Astrocyte (in vitro differentiated cells and primary cell): ENCODE results near the gene GALNS. TPM values are rescaled to one million over a fixed set of nuclear protein-coding genes. Genes with fewer than 3 reads are reported as not detected.

ENCODE experiments used
- DNase-seq: peaks from one replicate; pipeline ENCODE4 v3.0.0-alpha.2; 2010; ENCODE audit warnings: low read depth
- FAIRE-seq: peaks from 2 replicates; lab custom pipeline; 2011; peaks lifted over from hg19 to GRCh38; lab: Jason Lieb, UNC
- H2AFZ ChIP-seq: 2 replicates; pipeline ENCODE4 v1.6.0; 2012; ENCODE audit warnings: low read depth, low read length, inconsistent platforms
- H3K27ac ChIP-seq: 2 replicates; pipeline ENCODE4 v1.5.1; 2011; ENCODE audit warnings: low read depth, low read length, inconsistent platforms
- H3K27me3 ChIP-seq: 2 replicates; pipeline ENCODE4 v1.6.0; 2011; ENCODE audit warnings: low read length, inconsistent platforms; ENCODE audit not compliant: insufficient read depth
- H3K36me3 ChIP-seq: 2 replicates; pipeline ENCODE4 v1.5.1; 2011; ENCODE audit warnings: low read length, inconsistent platforms; ENCODE audit not compliant: insufficient read depth
- H3K4me1 ChIP-seq: 2 replicates; pipeline ENCODE4 v1.5.1; 2011; ENCODE audit warnings: low read length, inconsistent platforms; ENCODE audit not compliant: insufficient read depth
- H3K4me2 ChIP-seq: 2 replicates; pipeline ENCODE4 v1.6.0; 2012; ENCODE audit warnings: low read length, inconsistent platforms
- H3K4me3 ChIP-seq: 2 replicates; pipeline ENCODE4 v1.5.1; 2011; ENCODE audit warnings: low read depth, mild to moderate bottlenecking, low read length, inconsistent platforms; ENCODE audit not compliant: insufficient read depth
- H3K79me2 ChIP-seq: 2 replicates; pipeline ENCODE4 v1.6.0; 2012; ENCODE audit warnings: mild to moderate bottlenecking, low read length, inconsistent platforms; ENCODE audit not compliant: insufficient read depth
- H3K9ac ChIP-seq: 2 replicates; pipeline ENCODE4 v1.6.0; 2012; ENCODE audit warnings: mild to moderate bottlenecking, low read length, inconsistent platforms
- H3K9me3 ChIP-seq: 2 replicates; pipeline ENCODE4 v1.5.1; 2012; ENCODE audit warnings: low read depth, mild to moderate bottlenecking, low read length, inconsistent platforms; ENCODE audit not compliant: insufficient read depth
- H4K20me1 ChIP-seq: 2 replicates; pipeline ENCODE4 v1.6.0; 2012; ENCODE audit warnings: low read length, inconsistent platforms; ENCODE audit not compliant: insufficient read depth
- H3K27ac Mint-ChIP-seq: one replicate; pipeline ENCODE4 v1.8.0; 2021; ENCODE audit warnings: mild to moderate bottlenecking, mixed read lengths; ENCODE audit not compliant: unreplicated experiment
- H3K27me3 Mint-ChIP-seq: one replicate; pipeline ENCODE4 v1.8.0; 2021; ENCODE audit warnings: low read depth, mixed read lengths; ENCODE audit not compliant: unreplicated experiment
- H3K36me3 Mint-ChIP-seq: one replicate; pipeline ENCODE4 v1.8.0; 2021; ENCODE audit warnings: low read depth, mixed read lengths; ENCODE audit not compliant: unreplicated experiment
- H3K4me1 Mint-ChIP-seq: one replicate; pipeline ENCODE4 v1.8.0; 2021; ENCODE audit warnings: low read depth, mixed read lengths; ENCODE audit not compliant: unreplicated experiment
- H3K4me3 Mint-ChIP-seq: one replicate; pipeline ENCODE4 v1.8.0; 2021; ENCODE audit warnings: mild to moderate bottlenecking, moderate library complexity, mixed read lengths; ENCODE audit not compliant: unreplicated experiment
- H3K9me3 Mint-ChIP-seq: one replicate; pipeline ENCODE4 v1.8.0; 2021; ENCODE audit warnings: mild to moderate bottlenecking, mixed read lengths; ENCODE audit not compliant: unreplicated experiment
- EZH2 ChIP-seq: IDR thresholded peaks from 2 replicates; pipeline ENCODE4 v1.6.1; 2012; ENCODE audit warnings: mild to moderate bottlenecking, low read length, inconsistent platforms; ENCODE audit not compliant: insufficient read depth
- total RNA-seq: library from RNA; stranded (reverse); gene quantifications from 2 replicates; pipeline ENCODE4 v1.2.1, GENCODE V29; 2021
- TF ChIP-seq, protein P1 (sequence below): IDR thresholded peaks from 2 replicates; pipeline ENCODE4 v1.5.1; 2011; ENCODE audit warnings: low read depth, mild to moderate bottlenecking, inconsistent platforms, low read length, moderate library complexity; ENCODE audit not compliant: insufficient read depth

GALNS gene
- total RNA-seq, 1 donor from 2014 or later, result 31.7 TPM

DNA sequence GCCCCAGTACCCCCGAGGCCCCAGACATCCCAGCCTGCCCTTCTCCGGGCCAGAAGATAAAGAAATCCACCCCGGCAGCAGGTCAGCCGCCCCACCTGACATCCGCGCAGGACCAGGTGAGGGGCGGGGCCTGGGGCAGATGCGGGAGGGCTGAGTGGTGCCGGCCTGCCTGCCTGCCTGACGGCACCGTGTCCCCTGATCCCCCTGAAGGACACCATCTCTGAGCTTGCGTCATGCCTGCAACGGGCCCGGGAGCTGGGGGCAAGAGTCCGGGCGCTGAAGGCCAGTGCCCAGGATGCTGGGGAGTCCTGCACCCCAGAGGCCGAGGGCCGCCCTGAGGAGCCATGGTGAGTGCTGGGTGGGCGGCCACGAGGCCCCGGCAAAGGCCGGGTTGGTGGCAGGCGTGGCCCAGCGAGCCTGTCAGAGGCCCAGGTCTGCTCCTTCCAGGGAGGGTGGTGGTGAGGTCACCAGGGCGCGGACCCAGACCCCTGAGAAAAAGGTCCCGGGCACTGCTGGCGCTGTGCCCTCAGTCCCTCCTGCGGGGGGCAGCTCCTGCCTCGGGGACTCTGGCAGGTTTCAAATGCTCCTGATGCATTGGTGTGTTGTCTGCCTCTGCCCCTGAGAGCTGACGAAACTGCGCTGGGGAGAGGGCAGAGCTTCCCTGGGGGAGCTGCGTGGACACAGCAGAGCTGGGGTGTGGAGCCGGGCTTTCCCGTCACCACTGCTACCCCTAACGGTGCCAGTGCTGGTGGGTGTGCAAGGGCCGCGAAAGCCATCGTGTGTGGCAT is 52.0 kb downstream of the GALNS start:
- DNase-seq, result no peak
- peaks cover 30% of the 10 kb centered on the region for H3K79me2 ChIP-seq
- TF ChIP-seq, protein P1, sequence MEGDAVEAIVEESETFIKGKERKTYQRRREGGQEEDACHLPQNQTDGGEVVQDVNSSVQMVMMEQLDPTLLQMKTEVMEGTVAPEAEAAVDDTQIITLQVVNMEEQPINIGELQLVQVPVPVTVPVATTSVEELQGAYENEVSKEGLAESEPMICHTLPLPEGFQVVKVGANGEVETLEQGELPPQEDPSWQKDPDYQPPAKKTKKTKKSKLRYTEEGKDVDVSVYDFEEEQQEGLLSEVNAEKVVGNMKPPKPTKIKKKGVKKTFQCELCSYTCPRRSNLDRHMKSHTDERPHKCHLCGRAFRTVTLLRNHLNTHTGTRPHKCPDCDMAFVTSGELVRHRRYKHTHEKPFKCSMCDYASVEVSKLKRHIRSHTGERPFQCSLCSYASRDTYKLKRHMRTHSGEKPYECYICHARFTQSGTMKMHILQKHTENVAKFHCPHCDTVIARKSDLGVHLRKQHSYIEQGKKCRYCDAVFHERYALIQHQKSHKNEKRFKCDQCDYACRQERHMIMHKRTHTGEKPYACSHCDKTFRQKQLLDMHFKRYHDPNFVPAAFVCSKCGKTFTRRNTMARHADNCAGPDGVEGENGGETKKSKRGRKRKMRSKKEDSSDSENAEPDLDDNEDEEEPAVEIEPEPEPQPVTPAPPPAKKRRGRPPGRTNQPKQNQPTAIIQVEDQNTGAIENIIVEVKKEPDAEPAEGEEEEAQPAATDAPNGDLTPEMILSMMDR, result no peak
- no peak for TF ChIP-seq EZH2
- peaks cover 2% of the 10 kb centered on the region for H3K36me3 Mint-ChIP-seq
- H4K20me1 ChIP-seq, result peaks cover 25% of the 10 kb centered on the region
- no peaks in the 10 kb centered on the region for H3K9me3 ChIP-seq
- peak overlapping the region; percentile 71 for H3K9ac ChIP-seq
- peaks cover 2% of the 10 kb centered on the region for H3K27me3 Mint-ChIP-seq
- peaks cover 3% of the 10 kb centered on the region for H3K36me3 ChIP-seq
- no peaks in the 10 kb centered on the region for H3K9me3 Mint-ChIP-seq
- peak overlapping the region; percentile 59 for H3K4me3 ChIP-seq
- no peak overlapping the region for H3K27ac Mint-ChIP-seq
- H3K4me3 Mint-ChIP-seq, result peak overlapping the region; percentile 62
- no peak for FAIRE-seq
- peak overlapping the region; percentile 91 for H3K4me2 ChIP-seq
- H2AFZ ChIP-seq, result no peak overlapping the region
- H3K27ac ChIP-seq, result no peak overlapping the region
- no peaks in the 10 kb centered on the region for H3K27me3 ChIP-seq
- peaks cover 17% of the 10 kb centered on the region for H3K4me1 ChIP-seq
- H3K4me1 Mint-ChIP-seq, result no peaks in the 10 kb centered on the region

DNA sequence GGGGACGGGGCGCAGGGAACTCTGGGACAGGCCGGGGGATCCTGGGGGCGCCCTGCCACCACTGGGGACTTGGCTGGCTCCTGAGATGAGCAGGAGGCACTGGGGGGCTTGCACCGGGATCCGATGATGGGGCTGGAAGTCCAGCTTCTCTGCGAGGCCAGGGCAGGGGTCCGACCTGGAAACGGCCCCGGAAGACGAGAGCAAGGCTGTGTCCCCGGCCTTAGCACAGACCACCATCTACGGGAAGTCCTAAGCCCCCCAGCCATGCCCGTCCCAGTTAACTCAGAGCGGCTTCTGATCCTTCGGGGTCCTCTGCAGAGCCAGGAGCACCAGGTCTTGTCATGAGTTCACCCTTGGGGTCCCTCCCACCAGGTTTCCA is 52.6 kb downstream of the GALNS start:
- H3K27ac ChIP-seq, result no peak overlapping the region
- DNase-seq, result no peak
- no peaks in the 10 kb centered on the region for H3K4me1 Mint-ChIP-seq
- FAIRE-seq, result no peak
- no peaks in the 10 kb centered on the region for H3K36me3 Mint-ChIP-seq
- no peaks in the 10 kb centered on the region for H3K27me3 ChIP-seq
- no peaks in the 10 kb centered on the region for H3K9me3 Mint-ChIP-seq
- H3K4me3 ChIP-seq, result peak overlapping the region; percentile 59
- no peak overlapping the region for H3K27ac Mint-ChIP-seq
- H4K20me1 ChIP-seq, result peaks cover 20% of the 10 kb centered on the region
- H3K9me3 ChIP-seq, result no peaks in the 10 kb centered on the region
- peaks cover 2% of the 10 kb centered on the region for H3K27me3 Mint-ChIP-seq
- H3K79me2 ChIP-seq, result peaks cover 24% of the 10 kb centered on the region
- peak overlapping the region; percentile 71 for H3K9ac ChIP-seq
- peaks cover 2% of the 10 kb centered on the region for H3K36me3 ChIP-seq
- no peak overlapping the region for H2AFZ ChIP-seq
- peak overlapping the region; percentile 62 for H3K4me3 Mint-ChIP-seq
- no peak for TF ChIP-seq EZH2
- TF ChIP-seq, protein P1, result no peak
- peaks cover 17% of the 10 kb centered on the region for H3K4me1 ChIP-seq
- peak overlapping the region; percentile 91 for H3K4me2 ChIP-seq
